H1 (cell line): ENCODE data around the gene KRT37. TPM values are rescaled to one million over a fixed set of nuclear protein-coding genes. Genes with fewer than 3 reads are reported as not detected.

ENCODE experiments used
- CTCF ChIA-PET: fragments of 300-600 bp; sonication (Branson Sonifier 250); formaldehyde crosslinking; loops from one replicate; lab custom pipeline; 2021; ENCODE audit not compliant: partially characterized antibody; lab: Charles Lee
- POLR2A ChIA-PET: fragments of 300-600 bp; sonication (Branson Sonifier 250); formaldehyde crosslinking; loops from one replicate; lab custom pipeline; 2021; ENCODE audit warnings: inconsistent platforms; ENCODE audit not compliant: partially characterized antibody; lab: Charles Lee
- DNase-seq, 2 experiments: peaks; one replicate each; pipeline versions ENCODE4 v3.0.0 to v3.0.0-alpha.2; 2010 to 2022; ENCODE audit warnings: low spot score in 2 of 2, low read depth in 1 of 2, mixed read lengths in 1 of 2
- FAIRE-seq: peaks from 2 replicates; lab custom pipeline; 2011; peaks lifted over from hg19 to GRCh38; lab: Jason Lieb, UNC
- H2AFZ ChIP-seq: 2 replicates; pipeline ENCODE4 v1.8.1; 2012; ENCODE audit warnings: low read length, inconsistent platforms
- H2AK5ac ChIP-seq: 2 replicates; pipeline ENCODE4 v1.6.1; 2013; ENCODE audit warnings: low read depth, low read length
- H2BK120ac ChIP-seq: replicated peaks from 2 replicates; pipeline ENCODE3; 2013; ENCODE audit warnings: low read depth, low read length, inconsistent platforms
- H2BK12ac ChIP-seq: 2 replicates; pipeline ENCODE4 v1.6.1; 2013; ENCODE audit warnings: low read depth, low read length
- H2BK15ac ChIP-seq: 2 replicates; pipeline ENCODE4 v1.6.1; 2013; ENCODE audit warnings: low read length
- H2BK20ac ChIP-seq: 2 replicates; pipeline ENCODE4 v1.6.1; 2013; ENCODE audit warnings: low read length
- H2BK5ac ChIP-seq: 2 replicates; pipeline ENCODE4 v1.6.1; 2013; ENCODE audit warnings: low read depth, low read length
- H3K14ac ChIP-seq: 2 replicates; pipeline ENCODE4 v1.6.1; 2013; ENCODE audit warnings: inconsistent platforms; ENCODE audit not compliant: insufficient read length
- H3K18ac ChIP-seq: 2 replicates; pipeline ENCODE4 v1.6.1; 2013; ENCODE audit warnings: low read length; ENCODE audit errors: extremely low read depth
- H3K23ac ChIP-seq: 2 replicates; pipeline ENCODE4 v1.6.1; 2013; ENCODE audit warnings: inconsistent platforms; ENCODE audit not compliant: insufficient read length
- H3K23me2 ChIP-seq: 2 replicates; pipeline ENCODE4 v1.6.1; 2013; ENCODE audit warnings: low read depth, low read length
- H3K27ac ChIP-seq: 2 replicates; pipeline ENCODE4 v1.6.1; 2011; ENCODE audit warnings: low read depth, low read length, inconsistent platforms
- H3K27me3 ChIP-seq, 4 experiments: replicated peaks in 1 of 4; 1 replicate in 1 of 4; 2 replicates in 3 of 4; pipeline versions ENCODE4 v1.6.1 to v1.8.1; 2011 to 2013; ENCODE audit warnings: low read length in 3 of 4, mild to moderate bottlenecking in 3 of 4, inconsistent platforms in 2 of 4, mixed read lengths in 2 of 4, moderate library complexity in 1 of 4; ENCODE audit not compliant: control insufficient read depth in 3 of 4, insufficient read depth in 3 of 4; ENCODE audit errors: extremely low read depth in 1 of 4
- H3K36me3 ChIP-seq, 4 experiments: 2 replicates each; pipeline versions ENCODE4 v1.6.1 to v1.8.1; 2011 to 2013; ENCODE audit warnings: mild to moderate bottlenecking in 4 of 4, low read length in 3 of 4, moderate library complexity in 2 of 4, control low read depth in 1 of 4, inconsistent platforms in 1 of 4; ENCODE audit not compliant: insufficient read depth in 4 of 4, control insufficient read depth in 2 of 4
- H3K4ac ChIP-seq: replicated peaks from 2 replicates; pipeline ENCODE3; 2013; ENCODE audit warnings: low read length, low read depth, mixed read lengths, inconsistent platforms; ENCODE audit not compliant: insufficient read length
- H3K4me1 ChIP-seq, 4 experiments: replicated peaks in 1 of 4; 1 replicate in 1 of 4; 2 replicates in 3 of 4; pipeline versions ENCODE4 v1.6.1 to v1.8.1; 2011 to 2013; ENCODE audit warnings: low read length in 3 of 4, inconsistent platforms in 2 of 4, mixed read lengths in 1 of 4; ENCODE audit not compliant: insufficient read depth in 4 of 4, control insufficient read depth in 3 of 4
- H3K4me2 ChIP-seq, 2 experiments: 2 replicates each; pipeline versions ENCODE4 v1.6.1 to v1.8.1; 2011 to 2013; ENCODE audit warnings: low read depth in 2 of 2, low read length in 2 of 2, control low read depth in 1 of 2, inconsistent platforms in 1 of 2, mild to moderate bottlenecking in 1 of 2; ENCODE audit not compliant: insufficient read depth in 1 of 2
- H3K4me3 ChIP-seq, 4 experiments: fragments of 200-600, 300-600 bp in 1 of 4; sonication (generic), shearing (Covaris generic), sonication (Bioruptor Twin) in 1 of 4; 2 replicates each; pipeline versions ENCODE4 v1.5.1 to v1.8.1; 2011 to 2016; ENCODE audit warnings: low read length in 4 of 4, low read depth in 3 of 4, control low read depth in 2 of 4, inconsistent platforms in 2 of 4, mild to moderate bottlenecking in 2 of 4, mixed read lengths in 1 of 4, moderate library complexity in 1 of 4; ENCODE audit not compliant: insufficient read depth in 2 of 4; ENCODE audit errors: extremely low read depth in 1 of 4
- H3K56ac ChIP-seq: replicated peaks from 2 replicates; pipeline ENCODE3; 2013; ENCODE audit warnings: low read depth, mild to moderate bottlenecking, mixed read lengths, low read length, inconsistent platforms; ENCODE audit not compliant: insufficient read length
- H3K79me1 ChIP-seq: 2 replicates; pipeline ENCODE4 v1.6.1; 2013; ENCODE audit warnings: low read depth, low read length, control low read depth
- H3K79me2 ChIP-seq, 2 experiments: 2 replicates each; pipeline versions ENCODE4 v1.6.1 to v1.8.1; 2012 to 2013; ENCODE audit warnings: low read length in 2 of 2, mild to moderate bottlenecking in 2 of 2, inconsistent platforms in 1 of 2; ENCODE audit not compliant: insufficient read depth in 2 of 2, control insufficient read depth in 1 of 2
- H3K9ac ChIP-seq, 4 experiments: replicated peaks in 1 of 4; 1 replicate in 1 of 4; 2 replicates in 3 of 4; pipeline versions ENCODE4 v1.6.1 to v1.8.1; 2011 to 2013; ENCODE audit warnings: low read depth in 3 of 4, low read length in 3 of 4, control low read depth in 2 of 4, mild to moderate bottlenecking in 2 of 4, moderate library complexity in 2 of 4, inconsistent platforms in 1 of 4; ENCODE audit errors: extremely low read depth in 1 of 4
- H3K9me3 ChIP-seq, 2 experiments: 2 replicates each; pipeline versions ENCODE4 v1.6.1 to v1.8.1; 2012 to 2013; ENCODE audit warnings: mild to moderate bottlenecking in 2 of 2, moderate library complexity in 2 of 2, control low read depth in 1 of 2, inconsistent platforms in 1 of 2, low read depth in 1 of 2, low read length in 1 of 2, mixed read lengths in 1 of 2; ENCODE audit not compliant: insufficient read depth in 2 of 2
- H4K20me1 ChIP-seq, 2 experiments: replicated peaks in 1 of 2; 2 replicates each; pipeline versions ENCODE3 to v1.8.1; 2011 to 2013; ENCODE audit warnings: inconsistent platforms in 2 of 2, low read length in 2 of 2, mild to moderate bottlenecking in 1 of 2; ENCODE audit not compliant: insufficient read depth in 2 of 2, control insufficient read depth in 1 of 2
- H4K5ac ChIP-seq: 2 replicates; pipeline ENCODE4 v1.6.1; 2013; ENCODE audit warnings: low read length, low read depth, mixed read lengths, inconsistent platforms; ENCODE audit not compliant: insufficient read length
- H4K8ac ChIP-seq: 2 replicates; pipeline ENCODE4 v1.8.0; 2013; ENCODE audit warnings: mild to moderate bottlenecking, moderate library complexity, low read length, inconsistent platforms; ENCODE audit not compliant: insufficient read depth; ENCODE audit errors: extremely low read depth
- H4K91ac ChIP-seq: replicated peaks from 2 replicates; pipeline ENCODE3; 2013; ENCODE audit warnings: low read length, mixed read lengths, inconsistent platforms; ENCODE audit not compliant: insufficient read length
- CBX5 ChIP-seq: fragments of 300-800, 300-1000 bp; sonication (generic); IDR thresholded peaks from 2 replicates; pipeline ENCODE4 v1.7.1; 2016; ENCODE audit warnings: antibody characterized with exemption, low read length, low read depth
- CHD2 ChIP-seq: IDR thresholded peaks from 2 replicates; pipeline ENCODE4 v1.6.1; 2012; ENCODE audit warnings: low read length, improper control_type of control experiment
- WGBS, 2 experiments: shearing (Covaris generic) in 1 of 2; methylation state at CpG; one replicate each; pipeline versions ENCODE4 v1.1.6 to v1.1.7; 2013 to 2015; ENCODE audit warnings: low lambda C conversion rate in 2 of 2, mixed read lengths in 2 of 2, inconsistent platforms in 1 of 2, low coverage in 1 of 2, missing lambda C conversion rate in 1 of 2; ENCODE audit not compliant: insufficient replicate concordance in 2 of 2, insufficient coverage in 1 of 2, insufficient read length in 1 of 2; ENCODE audit errors: extremely low coverage in 1 of 2, missing lambda C conversion rate in 1 of 2; 5-methylcytosine and 5-hydroxymethylcytosine counted together
- polyA plus RNA-seq, 7 experiments: library from polyadenylated mRNA; depleted of rRNA in 3 of 7; stranded (reverse) in 5 of 7; unstranded in 2 of 7; fragments of >200 nt in 5 of 7; fragments of 200-250 nt in 2 of 7; gene quantifications; 1 replicate in 5 of 7; 2 replicates in 1 of 7; 4 replicates in 1 of 7; pipeline versions ENCODE4 v1.2.1 to v1.2.3, GENCODE V29; 2011 to 2013; ENCODE audit warnings: missing spikeins in 2 of 7, mixed read lengths in 2 of 7
- total RNA-seq: library from RNA; stranded (reverse); fragmentation: NEBNext Ultra II Directional; extraction: Animal tissue kit (Norgen Biotek cat#: 25700); gene quantifications from 2 replicates; pipeline ENCODE4 v1.2.1, GENCODE V29; 2021

Gene KRT37
- total and polyA plus RNA-seq, 2 of the 8 experiments (the other 6 are each of a cell fraction or from before 2014, with no cell fraction given) = not detected

DNA sequence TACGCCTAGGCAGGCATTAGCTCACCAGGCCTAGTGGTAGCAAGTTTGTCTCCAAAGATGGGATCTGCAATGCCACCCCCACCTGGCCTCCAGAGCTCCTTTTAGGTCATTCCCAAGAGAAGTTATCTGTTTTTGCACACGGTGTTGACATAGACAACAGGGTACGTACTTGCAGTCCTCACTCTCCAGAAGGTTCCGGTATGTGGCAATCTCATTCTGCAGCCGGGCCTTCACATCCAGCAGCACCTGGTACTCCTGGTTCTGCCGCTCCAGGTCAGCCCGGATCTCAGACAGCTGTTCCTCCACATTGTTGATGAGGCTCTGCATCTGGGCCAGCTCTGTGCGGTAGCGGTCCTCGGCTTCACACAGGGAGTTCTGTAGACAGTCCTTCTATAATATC, 17.2 kb downstream of the KRT37 start:
- FAIRE-seq (no peak), DNase-seq (no peak)
- Histone ChIP-seq H4K91ac (no peak overlapping the region), H3K27ac (no peak overlapping the region), H3K4ac (no peak overlapping the region), H2BK5ac (no peak overlapping the region), H2BK15ac (no peak overlapping the region), H3K14ac (no peak overlapping the region), H3K79me1 (no peaks in the 10 kb centered on the region), H3K56ac (no peak overlapping the region), H3K4me1 (peaks cover 0 to 3% (median 0%) of the 10 kb centered on the region in 4 experiments; a peak in 3 of 7 replicates), H3K4me2 (no peak overlapping the region), H3K27me3 (no peaks in the 10 kb centered on the region; a peak in 1 of 7 replicates), H3K18ac (no peak overlapping the region), H3K23me2 (no peaks in the 10 kb centered on the region), H2BK20ac (no peak overlapping the region), H2BK12ac (no peak overlapping the region), H3K9ac (no peak overlapping the region), H3K23ac (no peak overlapping the region), H4K5ac (no peak overlapping the region), H4K20me1 (no peaks in the 10 kb centered on the region), H2BK120ac (no peak overlapping the region), H3K9me3 (no peaks in the 10 kb centered on the region), H3K4me3 (no peak overlapping the region), H3K36me3 (no peaks in the 10 kb centered on the region), H3K79me2 (no peaks in the 10 kb centered on the region), H2AFZ (no peak overlapping the region), H2AK5ac (no peak overlapping the region; the same call in 1 of the 2 replicates), H4K8ac (no peak overlapping the region)
- TF ChIP-seq CBX5 = no peak
- TF ChIP-seq CHD2 = no peak
- ChIA-PET CTCF (interaction anchor here (0.6 to 7.2 kb wide), 5 partner anchors 11 to 142 kb away, joined by 3 to 51 read pairs (median 3); no protein-coding TSS in a partner anchor), POLR2A (interaction anchor here (1.1 kb wide), 1 partner anchor 115 kb away, joined by 3 read pairs; no protein-coding TSS in a partner anchor)
- 93% methylated on average over 10 of the region's 10 CpGs; no CpG with 5 or more reads in 1 of the 2 experiments for WGBS, 2 experiments
